ENCODE measurements around the gene HSPE1.
"Not testable (repeated sequence)": the region's sequence is repeated elsewhere in the genome, so short reads cannot be mapped to it uniquely, and the experiment has no call there.

The HSPE1 gene

DNA sequence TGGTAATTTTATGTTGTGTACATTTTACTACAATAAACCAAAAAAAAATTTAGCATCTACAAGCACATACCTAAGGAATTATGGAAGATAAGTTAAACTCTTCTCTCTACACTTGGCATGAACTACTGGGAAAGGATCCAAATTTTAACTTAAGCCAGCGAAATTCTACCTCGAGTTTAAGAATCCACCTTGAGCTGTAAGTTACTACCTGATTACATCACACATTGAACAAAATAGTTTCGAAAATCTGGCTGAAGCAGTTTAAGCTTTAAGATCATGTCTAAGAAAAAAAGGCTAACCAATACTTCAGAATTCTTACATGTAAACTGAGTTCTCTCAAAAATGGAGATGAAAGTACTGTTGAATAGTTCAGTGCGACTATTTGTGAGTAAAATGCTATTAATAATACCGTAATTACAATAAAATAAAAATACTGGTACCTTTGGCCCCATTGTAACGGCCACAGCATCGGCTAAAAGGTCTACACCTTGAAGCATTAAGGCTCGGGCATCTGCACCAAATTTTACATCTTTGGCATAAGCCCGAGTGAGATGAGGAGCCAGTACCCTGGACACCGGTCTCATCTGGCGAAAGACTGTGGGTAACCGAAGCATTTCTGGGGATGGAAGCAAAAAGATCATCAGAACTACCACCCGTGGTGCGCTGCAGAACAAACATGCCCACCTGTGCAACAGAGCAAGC is 1.8 kb upstream of the HSPE1 start:
- DNase-seq (ENCODE audit: low read depth in 2 of 2, low spot score in 1 of 2) = no peak

DNA sequence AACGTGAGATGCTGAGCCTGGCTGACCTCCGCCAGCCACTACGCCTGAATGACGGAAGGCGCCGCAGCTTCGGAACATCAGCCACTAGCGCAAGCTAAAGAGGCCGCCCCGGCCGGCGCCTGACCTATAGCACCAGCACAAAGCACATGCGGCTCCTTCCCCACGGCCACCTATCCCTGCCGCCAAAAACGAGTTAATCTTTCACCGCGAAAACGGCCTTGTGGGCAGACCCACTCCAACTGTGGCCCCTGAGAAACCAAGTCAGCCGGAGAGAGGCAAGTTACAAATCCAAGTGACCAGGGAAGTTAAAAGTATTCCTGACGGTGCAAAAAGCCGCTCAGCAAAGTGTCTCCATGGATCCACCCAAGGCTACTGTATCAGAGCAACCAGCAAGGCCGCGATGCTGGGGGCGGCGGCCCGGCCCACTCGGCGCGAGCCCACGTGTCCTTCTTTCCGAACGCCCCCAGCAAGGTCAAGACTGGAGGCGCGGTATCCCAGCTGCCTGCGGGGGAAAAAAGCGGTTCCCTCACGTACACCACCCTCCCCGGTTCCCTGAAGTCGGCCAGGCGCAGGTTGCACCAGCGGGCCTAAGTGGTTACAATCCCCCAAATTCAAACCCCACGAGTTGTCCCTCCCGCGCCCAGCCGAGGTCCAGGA is 1.1 kb upstream of the HSPE1 start:
- DNase-seq (ENCODE audit: low read depth in 2 of 2, low spot score in 1 of 2) = peak; percentile 5 to 14

DNA sequence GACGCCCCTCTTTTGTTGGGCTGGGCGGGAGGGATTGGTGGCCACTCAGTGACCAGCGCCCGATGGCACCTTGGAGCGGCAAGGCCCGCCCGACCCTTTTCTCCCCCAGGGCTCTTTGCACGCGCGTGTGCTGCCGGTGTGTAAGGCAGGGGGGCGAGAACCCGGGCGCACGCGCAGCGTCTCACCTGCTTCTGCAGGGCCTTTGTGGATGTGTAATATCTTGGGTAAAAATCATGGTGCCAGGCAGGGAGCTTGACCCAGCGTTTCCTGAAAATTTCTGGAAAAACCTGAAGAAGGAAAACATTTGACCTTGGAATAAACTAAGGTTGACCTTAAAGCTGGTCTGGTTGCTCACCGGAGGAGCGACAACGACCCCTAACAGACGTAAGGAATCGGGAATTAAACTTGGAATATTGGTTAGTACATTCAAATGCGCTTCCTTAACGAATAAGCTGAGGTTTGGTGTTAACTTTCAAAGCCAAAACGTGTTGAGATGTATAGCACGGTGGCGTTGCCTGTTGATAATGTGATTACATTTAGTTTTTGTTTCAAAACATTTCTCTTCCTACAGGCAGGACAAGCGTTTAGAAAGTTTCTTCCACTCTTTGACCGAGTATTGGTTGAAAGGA is 438 bp downstream of the HSPE1 start:
- DNase-seq (ENCODE audit: low read depth in 2 of 2, low spot score in 1 of 2) = no peak

DNA sequence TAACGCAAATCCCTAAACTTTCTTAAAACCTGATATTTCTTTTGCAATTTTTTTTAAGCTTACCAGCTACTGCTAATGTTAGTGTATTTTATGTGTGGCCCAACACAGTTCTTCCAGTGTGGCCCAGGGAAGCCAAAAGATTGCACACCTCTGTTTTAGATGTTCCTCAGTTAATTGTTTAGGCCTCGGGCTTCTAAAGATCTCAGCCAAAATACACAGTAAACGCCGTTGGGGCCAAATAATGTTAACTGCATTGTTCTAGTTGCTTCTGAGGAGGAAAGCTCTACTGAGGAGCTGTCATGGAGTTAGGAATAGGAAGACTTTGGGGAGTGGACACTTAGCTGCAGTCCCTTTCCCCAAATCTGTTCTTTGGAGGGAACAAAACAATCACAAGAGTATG is 2.0 kb downstream of the HSPE1 start:
- DNase-seq (ENCODE audit: low read depth in 2 of 2, low spot score in 1 of 2) = no peak

DNA sequence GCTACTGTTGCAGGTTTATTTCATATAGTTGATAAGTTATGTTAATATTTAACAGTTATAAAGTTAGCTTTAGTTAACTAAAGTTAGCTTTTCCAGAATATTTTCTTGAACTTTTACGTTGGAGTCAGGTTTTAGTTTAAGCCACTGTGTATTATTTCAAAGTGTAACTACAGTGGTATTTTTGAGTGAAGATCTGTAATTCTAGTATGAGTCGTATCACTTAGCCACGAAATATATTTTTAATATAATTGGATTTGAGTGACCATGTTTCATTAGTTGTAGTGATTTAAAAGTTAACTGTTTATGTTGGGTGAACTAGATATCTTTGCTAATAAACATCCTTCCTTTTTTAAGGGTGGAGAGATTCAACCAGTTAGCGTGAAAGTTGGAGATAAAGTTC is 2.5 kb downstream of the HSPE1 start:
- DNase-seq (ENCODE audit: low read depth in 2 of 2, low spot score in 1 of 2) = no peak

DNA sequence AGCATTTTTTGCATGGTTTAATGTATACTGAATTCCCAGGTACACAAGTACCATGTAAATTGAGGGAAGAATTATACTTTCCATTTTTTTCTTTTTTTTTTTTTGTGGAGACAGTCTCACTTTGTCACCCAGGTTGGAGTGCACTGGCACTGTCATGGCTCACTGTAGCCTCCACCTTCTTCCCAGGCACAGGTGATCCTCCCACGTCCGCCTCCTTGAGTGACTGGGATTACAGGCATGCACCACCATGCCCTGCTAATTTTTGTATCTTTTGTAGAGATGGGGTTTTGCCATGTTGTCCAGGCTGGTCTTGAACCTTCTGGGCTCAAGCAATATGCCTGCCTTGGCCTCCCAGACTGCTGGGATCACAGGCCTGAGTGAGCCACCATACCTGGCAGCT is 3.8 kb downstream of the HSPE1 start:
- DNase-seq (ENCODE audit: low read depth in 2 of 2, low spot score in 1 of 2) = no peak

DNA sequence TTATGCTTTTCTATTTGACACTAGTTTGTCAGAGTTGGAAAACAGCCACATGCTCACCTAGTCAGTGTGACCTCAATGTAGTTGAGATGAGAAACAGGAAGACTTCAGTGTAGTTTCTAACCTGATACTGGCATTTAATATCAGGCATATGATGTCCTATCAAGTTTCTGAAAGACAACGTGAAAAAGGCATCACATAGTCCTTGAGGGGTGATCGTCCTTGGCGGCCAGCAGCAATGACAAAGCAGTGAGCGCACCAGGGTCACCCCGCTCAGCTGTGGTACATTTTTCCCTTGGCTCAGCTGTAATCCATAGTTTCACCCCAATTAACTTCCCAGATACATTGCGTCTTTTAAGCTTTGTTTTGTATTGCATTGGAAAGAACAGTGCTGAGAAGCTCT is 4.3 kb downstream of the HSPE1 start:
- no peak for DNase-seq (ENCODE audit: low read depth in 2 of 2, low spot score in 1 of 2)

DNA sequence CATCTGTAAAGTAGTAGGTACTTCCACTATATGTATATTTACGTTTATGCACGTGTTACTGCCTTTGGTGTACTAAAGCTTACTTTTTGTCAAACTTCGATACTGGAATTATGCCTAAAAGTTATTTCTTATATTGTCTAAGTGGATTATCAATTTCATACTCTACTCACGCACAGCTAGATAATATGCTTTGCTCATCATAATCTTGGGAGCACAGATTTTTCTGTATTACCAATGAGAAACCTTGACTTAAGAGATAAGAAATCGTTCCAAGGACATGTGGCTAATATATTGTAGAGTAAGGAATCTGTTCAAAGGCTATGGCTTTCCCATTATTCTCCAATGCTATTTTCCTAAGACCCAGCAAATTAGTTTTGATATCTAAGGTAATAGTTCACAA is 6.5 kb downstream of the HSPE1 start:
- no peak for DNase-seq (ENCODE audit: low read depth in 2 of 2, low spot score in 1 of 2)

DNA sequence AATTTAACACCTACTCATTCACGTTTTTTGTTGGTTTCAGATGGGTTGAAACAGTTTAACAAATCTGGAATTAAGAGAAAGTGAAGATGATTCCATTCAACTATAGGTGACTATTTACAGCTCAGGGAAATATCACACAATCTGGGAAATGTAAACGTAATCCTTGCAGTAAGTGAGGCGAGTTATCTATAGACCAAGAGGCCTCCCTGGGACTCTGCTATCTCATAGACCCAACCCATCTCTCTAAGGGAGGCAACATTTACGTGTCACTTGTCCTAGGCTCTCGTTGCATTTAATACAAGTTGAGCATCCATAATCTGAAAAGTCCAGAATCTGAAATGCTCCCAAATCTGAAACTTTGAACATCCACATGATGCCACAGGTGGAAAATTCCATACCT is 13.7 kb downstream of the HSPE1 start:
- no peak for DNase-seq (ENCODE audit: low read depth in 2 of 2, low spot score in 1 of 2)

DNA sequence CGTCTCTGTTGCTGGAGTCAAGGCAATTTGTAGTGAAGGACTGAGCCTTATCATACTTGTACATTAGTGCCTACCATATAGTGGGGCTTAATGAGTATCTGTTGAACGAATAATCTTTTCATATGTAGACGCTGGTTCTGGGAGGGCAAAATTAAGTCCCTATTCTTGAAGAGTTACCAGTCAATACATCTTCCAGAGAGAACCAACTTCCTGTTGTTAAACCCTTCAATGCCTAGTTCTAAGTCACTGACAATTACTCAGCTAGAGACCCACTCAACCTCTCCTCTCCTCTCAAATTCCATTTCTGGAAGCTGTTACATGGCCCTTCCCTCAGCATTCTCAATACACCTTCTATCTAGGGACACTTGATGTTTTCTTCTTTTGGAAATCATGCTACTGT is 14.6 kb downstream of the HSPE1 start:
- no peak for DNase-seq (ENCODE audit: low read depth in 2 of 2, low spot score in 1 of 2)

DNA sequence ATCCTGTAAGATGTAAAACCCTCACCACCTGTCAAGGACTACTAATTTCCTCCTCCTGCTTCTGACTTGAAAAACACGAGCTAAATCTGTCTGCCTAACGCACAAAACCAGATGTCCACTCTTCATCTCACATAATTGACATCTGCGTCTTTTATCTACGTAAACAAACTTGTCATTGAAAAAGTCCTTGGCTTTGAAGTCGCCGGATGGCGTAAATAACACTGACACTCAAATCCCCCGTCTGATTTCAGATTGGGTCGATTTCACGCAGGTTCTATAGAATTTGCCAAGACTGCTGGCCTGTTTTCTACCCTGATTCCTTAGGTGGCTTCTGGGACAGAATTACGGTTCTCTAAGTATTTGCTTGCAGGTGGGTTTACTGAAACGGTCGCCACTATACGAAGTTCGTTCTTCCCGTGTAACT is 15.1 kb downstream of the HSPE1 start:
- DNase-seq (ENCODE audit: low read depth in 2 of 2, low spot score in 1 of 2) = no peak

DNA sequence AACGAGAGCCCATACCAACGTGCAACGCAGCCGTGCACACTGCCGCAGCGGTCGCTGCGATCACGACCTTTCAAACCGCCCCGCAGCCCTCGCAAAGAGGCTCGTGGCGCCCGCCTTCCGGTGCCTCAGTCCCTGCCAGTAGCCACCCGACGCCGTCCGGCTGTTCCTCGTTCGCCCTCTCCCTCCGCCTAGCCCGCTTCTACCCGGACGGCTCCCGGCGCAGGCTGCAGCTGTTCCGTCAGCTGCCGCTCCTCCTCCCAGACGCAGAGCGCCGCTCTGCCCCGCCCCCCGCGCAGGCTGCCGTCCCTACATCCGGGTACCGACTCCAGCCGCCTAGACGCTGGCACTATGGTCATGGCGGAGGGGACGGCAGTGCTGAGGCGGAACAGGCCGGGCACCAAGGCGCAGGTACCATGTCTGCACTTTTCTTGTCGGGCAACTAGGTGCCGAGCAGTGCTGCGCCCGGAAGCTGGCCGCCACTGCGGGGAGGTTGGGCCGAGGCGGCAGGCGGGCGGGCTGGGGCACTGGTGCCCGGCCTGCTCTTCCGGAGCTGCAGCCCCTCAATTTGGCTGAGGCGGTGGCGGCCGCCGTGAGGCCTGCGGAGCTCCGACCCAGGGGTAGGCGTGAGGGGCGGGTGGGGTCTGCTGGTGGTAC is 15.7 kb downstream of the HSPE1 start, which contains the start of gene MOB4:
TSS of gene MOB4 (plus strand) at position 328 of the 654 bp plus-strand sequence. CDS start at position 349, 21 bp downstream.
- peak; percentile 85 to 88 for DNase-seq (ENCODE audit: low read depth in 2 of 2, low spot score in 1 of 2)

DNA sequence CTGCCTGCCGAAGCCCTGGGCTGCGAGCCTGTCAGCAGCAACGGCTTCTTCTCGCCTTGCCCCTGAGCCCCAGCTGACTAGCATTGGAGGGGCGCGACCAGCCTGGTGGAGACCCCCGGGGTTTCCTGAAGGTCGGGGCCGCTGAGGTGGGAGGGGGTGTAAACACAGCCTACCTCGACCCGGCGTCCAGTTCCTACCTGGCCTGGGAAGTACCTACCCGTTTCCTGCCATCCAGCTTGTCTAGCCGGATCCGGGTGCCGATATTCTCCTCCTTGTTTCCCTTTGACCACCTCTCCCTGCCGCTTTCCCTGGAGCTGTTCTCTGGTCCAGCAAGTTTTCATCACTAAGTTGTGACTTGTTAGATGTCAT is 16.2 kb downstream of the HSPE1 start:
- DNase-seq (ENCODE audit: low read depth in 2 of 2, low spot score in 1 of 2) = peak in 1 of 2 donors; percentile 2

DNA sequence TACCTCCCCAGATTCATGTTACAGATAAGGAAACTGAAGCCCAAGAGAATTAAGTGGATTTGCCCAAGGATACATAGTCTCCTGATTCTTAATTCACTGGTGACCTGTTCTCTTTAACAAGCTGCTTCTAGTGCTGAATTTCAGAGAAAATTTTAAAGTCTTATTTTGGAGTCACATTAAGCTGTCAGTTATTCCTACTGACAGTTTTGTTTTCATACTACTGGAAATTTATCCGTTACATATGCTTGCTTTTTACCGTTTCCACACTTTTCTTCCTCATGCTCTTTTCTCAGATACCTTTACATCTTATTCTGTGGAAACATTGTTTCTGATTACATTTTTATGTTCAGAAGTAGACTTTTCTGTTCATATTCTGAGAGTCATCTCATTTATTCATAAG is 17.0 kb downstream of the HSPE1 start:
- no peak for DNase-seq (ENCODE audit: low read depth in 2 of 2, low spot score in 1 of 2)

DNA sequence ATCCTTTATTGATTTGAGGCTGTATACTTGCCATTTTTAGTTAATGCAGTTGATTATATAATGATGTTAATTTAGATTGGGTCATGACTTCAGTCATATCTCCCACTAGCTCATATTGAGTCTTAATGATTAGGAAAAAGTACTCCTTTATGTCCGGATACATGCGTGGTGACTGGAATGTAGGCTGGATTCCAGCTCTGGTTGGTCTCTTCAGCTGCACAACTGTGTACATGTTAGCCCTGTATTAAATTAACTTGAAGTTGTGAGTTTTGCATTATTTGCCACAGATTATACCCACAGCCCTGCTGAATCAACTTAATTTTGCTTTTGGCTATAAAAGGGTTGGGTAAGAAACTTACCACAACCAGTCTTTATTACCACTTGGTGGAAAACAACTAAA is 38.2 kb downstream of the HSPE1 start:
- DNase-seq (ENCODE audit: low read depth in 2 of 2, low spot score in 1 of 2) = no peak

DNA sequence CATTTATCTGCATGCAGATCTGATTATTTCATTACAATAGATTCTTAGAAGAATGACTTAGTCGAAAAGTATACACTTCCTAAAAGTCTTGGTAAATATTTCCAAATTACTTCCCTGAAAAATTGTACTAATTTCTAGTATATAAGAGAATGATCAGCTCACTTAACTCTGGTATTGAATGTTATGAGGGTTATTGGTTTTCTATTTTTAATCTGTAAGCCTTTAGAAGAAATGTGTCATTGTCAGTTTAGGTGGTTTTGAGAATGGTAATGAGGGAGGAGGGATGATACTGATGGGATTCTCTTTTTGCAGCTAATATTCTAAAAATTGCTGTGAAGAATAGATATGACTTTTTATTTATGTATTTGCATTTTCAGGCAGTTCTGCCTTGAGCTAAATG is 39.6 kb downstream of the HSPE1 start:
- no peak for DNase-seq (ENCODE audit: low read depth in 2 of 2, low spot score in 1 of 2)

DNA sequence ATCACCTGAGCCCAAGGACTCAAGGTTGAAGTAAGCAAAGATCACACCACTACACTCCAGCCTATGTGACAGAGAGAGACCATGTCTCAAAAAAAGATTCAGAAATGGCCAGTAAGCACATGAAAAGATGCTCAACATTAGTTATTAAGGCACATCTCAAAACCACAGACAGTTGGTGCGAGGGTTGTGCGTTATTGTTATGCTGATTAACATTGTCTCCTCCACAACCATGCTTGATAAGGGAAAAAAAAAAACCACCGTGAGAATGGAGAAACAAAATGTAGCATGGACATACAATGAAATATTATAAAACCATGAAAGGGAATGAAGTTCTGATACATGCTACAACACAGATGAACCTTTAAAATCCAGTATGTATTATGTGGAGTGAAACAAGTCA is 43.0 kb downstream of the HSPE1 start:
- DNase-seq (ENCODE audit: low read depth in 2 of 2, low spot score in 1 of 2) = no peak

DNA sequence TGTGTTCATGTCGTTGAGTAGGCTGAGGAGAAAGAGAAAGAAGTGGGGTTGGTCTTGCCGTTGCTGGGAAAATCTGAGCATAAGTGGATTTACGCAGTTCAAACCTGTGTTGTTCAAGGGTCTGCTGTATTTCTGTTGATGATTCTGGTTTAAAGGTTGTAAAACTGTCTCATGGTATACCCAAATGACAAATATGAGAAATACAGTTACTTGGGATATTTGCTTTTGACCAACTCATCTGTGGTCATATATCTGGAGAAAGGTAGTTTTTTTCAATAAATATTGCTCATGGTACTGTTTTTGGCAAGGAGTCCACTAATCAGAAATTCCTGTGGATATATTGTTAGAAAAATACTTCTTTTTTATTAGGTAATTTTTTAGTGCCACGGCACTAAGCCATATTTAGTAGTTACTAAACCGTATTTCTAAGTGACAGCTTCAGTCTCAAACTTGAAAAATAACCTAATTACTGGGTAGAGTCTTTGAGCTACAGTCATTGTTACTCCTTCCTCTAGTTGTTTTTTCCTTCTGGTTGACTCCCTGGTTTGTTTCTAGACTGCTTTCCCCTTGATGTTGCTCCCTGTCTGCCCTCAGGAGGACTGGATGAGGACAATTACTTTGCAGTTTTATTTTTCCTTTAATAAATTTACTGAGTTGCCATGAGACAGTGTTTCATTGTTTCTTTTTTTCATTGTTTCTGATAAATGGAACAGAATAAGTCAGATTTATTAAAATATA is 47.2 kb downstream of the HSPE1 start:
- no peak for DNase-seq (ENCODE audit: low read depth in 2 of 2, low spot score in 1 of 2)

DNA sequence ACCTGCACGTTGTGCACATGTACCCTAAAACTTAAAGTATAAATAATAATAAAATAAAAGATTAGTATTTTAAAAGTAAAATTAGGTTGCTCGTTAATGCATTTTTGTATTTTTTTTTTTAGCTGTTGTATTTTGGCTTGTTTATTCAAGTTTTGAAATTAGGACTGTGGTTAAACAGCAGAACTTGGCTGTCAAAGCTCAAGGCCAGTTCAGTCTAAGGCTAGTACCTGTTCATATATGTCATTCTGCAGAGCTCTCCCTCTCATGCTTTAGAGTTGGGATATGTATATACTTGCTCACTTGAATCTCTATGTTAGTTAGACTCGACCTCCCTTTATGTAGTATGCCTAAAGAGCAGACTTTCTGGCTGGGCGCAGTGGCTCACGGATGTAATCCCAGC is 48.4 kb downstream of the HSPE1 start:
- DNase-seq (ENCODE audit: low read depth in 2 of 2, low spot score in 1 of 2) = no peak

DNA sequence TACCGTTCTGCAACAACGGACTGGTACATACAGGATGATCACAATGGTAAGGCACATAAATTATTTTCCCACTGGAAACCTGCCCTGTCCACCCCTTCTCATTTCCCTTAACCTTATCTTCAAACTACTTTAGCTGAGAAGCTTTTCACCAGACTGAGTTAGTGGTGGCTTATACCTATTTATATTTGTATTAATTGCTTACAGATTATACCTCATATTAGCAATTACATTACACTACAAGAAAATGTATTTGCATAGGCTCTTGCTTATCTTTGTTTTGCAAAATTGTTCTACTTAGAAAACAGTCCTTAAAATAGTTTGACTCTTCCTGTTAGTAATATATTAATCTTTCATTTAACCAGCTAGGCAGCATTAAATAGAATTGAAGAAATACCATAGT is 51.1 kb downstream of the HSPE1 start:
- DNase-seq (ENCODE audit: low read depth in 2 of 2, low spot score in 1 of 2) = not testable (repeated sequence)
